GM19193 (cell line): ENCODE results near the gene NECTIN4.
A peak's percentile ranks its signal among the peaks of the same experiment; 100 is the strongest.

ENCODE experiments used
- POLR2A ChIP-seq: IDR thresholded peaks from 4 replicates; pipeline ENCODE4 v1.6.1; 2011; ENCODE audit not compliant: insufficient read depth, insufficient read length; ENCODE audit errors: extremely low read depth

The NECTIN4 gene

DNA sequence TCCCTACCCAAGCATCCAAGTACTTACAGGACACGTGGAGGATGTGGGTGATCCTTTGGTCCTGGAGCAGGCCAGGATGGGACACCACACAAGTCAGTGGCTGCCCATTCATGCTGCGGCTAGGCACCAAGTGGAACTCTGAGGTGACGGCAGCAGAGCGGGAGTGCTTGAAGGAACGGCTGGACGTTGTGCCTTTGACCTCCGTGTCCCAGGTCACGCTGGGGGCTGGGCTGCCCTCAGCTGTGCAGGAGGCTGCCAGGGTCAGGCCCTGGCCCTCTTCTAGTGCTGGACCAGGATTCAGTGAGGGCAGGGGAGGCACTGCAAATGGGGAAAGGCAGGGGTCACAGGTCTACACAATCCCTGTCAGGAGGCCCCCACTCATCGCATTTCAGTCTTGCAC is 11.9 kb downstream of the NECTIN4 start:
- TF ChIP-seq POLR2A = no peak

DNA sequence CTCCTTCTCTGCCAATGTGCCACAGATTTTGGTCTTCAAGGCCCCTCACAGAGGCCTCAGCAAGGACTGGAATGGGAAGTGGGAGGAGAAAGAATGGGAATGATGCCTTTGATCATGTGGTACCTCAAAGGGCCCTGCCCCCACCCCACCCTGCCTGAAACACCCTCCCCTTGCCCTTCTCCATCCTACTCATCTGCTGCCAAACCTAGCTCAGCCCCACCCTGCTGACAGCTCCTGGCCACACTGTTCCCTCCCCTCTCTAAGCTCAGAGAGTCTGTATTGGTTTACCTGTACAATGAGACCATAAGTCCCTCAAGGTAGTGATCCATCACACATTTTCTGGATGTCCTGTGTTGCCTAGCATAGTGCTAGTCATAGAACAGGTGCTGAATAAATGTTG is 12.9 kb downstream of the NECTIN4 start:
- no peak for TF ChIP-seq POLR2A

GRCh38 chr1:161074676-161075368 is 14.5 kb downstream of the NECTIN4 start:
- no peak for TF ChIP-seq POLR2A

DNA sequence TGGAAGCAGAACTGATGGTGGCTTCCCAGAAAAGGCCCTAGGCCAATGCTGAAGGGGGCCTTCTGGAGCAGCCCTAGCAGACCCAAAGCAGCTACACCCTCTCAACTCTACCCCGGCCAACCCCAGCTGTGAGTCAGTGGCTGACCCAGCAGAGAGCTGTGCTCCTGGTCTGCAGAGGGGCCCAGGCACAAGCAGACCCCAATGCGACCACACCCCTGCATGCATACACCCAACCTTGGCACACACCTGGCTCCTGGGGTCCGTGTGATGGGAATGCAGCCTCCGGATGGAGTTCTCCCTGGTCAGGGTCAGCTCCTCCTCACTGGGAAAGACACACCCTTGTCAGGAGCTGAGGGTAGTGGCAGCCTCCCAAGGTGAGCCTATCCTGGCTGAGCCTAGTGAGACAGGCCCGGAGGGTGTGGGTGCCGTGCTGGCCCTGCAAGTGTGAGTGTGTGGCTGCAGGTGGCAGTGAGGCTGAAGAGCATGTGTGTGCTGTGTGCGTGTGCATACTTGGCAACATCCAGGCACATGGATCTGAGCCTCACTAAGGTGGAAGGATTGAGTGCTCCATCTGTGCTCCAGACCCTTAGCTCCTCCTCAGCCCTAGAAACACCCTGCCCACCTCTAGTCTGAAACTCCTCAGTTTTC is 15.8 kb downstream of the NECTIN4 start:
- no peak for TF ChIP-seq POLR2A

GRCh38 chr1:161072751-161073449 is 16.5 kb downstream of the NECTIN4 start:
- no peak for TF ChIP-seq POLR2A

DNA sequence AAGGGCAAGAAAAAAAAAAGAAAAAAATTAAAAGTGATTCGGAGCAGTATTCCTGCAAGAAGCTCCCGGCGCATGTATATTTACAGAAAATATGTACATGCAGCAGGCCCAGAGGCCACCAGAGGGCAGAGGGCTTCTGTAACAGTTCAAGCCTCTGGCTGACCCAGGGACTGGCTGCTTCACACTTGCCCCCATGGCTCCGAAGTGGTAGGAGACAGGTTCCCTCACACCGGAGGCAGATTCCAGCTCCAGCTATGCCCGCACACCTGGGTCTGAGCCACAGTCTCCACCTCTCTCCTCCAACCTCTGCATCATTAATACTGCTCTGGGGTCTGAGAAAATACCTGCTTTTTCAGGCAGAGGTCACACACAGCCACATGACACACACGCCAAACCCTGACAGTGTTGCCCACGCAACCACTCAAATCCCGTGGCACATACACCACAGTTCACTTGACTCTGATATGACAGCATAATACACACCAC is 17.4 kb downstream of the NECTIN4 start:
- TF ChIP-seq POLR2A = no peak

DNA sequence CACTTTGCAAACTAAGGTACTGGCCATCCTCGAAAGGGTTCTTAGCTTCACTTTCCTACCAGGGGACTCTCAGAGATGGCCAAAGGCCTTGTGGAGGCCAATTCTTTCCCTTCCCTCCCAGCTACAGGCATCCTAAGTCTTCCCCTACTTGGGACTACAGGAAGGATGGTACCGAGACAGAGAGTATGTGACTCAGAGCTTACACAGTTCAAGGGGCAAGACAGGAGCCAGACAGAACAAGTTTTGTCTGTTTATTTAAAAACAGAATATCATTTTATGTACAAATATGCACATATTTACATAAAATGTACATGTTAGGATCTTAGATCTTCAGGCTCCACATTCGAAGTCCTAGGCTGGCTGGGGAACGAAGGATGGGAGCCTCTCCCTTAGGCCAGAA is 18.6 kb downstream of the NECTIN4 start:
- TF ChIP-seq POLR2A = no peak

- TF ChIP-seq POLR2A = peak; percentile 88
Observed at GRCh38 chr1:161069731-161070270, 19.6 kb downstream of the NECTIN4 start, which contains the start of gene ARHGAP30. Gene ARHGAP30, minus strand, starts transcription at chr1:161069891. Its CDS starts 267 bp downstream, at chr1:161069624.

DNA sequence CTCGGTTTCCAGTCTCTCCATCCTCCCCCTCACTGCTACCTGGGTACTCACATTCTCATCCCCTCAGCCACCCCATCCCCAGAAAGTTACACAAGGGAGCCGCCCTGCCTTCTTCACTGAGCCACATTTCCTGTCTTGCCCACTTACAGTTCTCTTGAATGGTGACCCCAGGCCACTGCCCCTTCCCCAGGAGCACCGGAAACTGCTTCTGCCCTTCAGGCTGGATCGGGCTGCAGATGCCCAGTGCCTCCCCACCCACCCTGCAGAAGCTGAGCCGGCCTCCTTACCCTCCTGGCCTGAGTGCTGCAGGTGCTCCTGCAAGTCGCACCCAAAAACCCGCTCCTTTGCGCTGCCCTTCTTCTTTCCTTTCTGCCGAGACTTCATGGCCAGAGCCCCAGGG is 20.1 kb downstream of the NECTIN4 start:
- no peak for TF ChIP-seq POLR2A

DNA sequence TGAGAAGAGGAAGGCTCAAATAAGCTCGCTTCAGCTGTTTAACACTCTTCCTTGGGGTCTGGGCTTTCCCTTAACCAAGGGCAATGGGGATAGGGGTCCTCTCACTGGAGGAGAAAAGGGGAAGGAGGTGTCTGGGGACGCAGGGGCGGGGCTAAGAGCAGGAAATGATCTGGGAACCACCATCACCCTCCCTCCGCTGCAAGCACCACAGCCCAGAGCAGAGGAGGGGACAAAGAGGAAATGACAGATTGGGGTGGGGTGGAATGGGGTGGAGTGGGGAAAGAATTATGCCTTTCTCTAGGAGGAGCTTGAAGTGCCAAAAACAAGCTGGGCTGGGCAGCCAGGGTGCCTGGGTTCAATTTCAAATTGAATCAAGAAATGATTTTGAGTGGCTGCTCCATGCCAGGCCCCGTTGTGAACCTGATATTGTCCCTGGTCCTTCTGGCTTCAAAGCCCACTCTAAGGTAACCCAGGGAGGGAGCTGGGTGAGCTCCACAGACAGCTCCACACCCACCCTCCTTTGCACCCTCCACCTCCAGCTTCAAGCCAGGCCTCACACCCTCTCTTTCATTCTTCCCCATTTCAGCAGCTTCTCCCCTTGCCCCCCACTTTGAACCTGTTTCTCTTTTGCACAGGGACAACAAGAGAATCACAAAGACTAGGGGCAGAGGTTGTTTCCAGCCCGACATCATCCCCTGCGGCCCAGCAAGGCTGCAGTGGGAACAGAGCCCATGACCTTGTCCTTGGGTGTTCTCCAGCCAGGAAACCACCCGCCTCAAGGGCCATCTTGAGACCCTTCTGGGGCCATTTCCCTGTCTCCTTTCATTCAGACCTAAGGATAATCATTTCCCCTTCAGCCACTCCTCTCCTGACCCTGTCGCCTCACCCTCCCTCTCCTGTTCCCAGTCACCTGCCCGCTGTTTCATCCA is 20.8 kb downstream of the NECTIN4 start:
- peak; percentile 69 for TF ChIP-seq POLR2A

DNA sequence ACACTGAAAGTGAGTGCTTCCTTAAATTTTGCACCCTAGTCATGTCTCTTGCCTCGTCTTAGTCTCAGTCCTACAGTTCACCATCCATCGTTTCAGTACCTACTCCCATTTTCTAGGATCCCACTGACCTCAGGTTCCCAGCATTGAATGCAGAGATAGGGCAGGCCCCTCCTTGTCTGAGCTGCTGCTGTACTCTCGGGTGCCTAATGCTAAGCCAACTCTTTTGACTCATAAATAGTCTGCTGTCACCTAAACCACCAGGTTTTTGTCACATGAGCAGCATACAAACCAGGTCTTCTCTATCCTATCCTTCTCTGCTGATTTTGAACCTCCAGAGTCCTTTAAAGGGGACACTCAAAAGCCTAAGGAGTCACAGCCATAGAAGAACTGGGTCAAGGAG is 22.7 kb downstream of the NECTIN4 start:
- no peak for TF ChIP-seq POLR2A

- no peak for TF ChIP-seq POLR2A
Observed at GRCh38 chr1:161061419-161061818, 27.9 kb downstream of the NECTIN4 start.

GRCh38 chr1:161059293-161059692 is 30.1 kb downstream of the NECTIN4 start:
- no peak for TF ChIP-seq POLR2A

- no peak for TF ChIP-seq POLR2A
Observed at GRCh38 chr1:161054805-161055204, 34.6 kb downstream of the NECTIN4 start.

DNA sequence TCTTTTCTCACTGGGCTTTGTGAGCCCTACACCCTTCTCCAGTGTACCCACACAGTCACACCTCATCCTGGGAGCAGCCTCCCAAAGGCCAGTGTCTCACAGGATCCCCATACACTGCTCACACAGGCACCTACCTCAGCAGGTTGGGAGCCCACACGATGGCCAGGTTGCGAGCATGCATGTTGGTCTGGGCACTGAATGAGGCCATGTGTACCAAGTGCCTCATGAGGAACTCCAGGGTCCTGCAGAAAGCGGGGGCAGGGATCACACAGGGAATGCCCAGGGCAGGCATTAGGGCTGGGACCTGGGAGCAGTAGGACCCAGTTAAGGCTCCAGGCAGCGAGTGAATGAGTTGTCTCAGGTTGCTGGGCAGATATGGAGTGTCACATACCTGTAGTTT is 35.1 kb downstream of the NECTIN4 start:
- no peak for TF ChIP-seq POLR2A

GRCh38 chr1:161052899-161053298 is 36.5 kb downstream of the NECTIN4 start:
- TF ChIP-seq POLR2A = no peak
